SK-N-SH (cell line): ENCODE measurements around the gene OR10K1. TPM values are rescaled to one million over a fixed set of nuclear protein-coding genes. Genes with fewer than 3 reads are reported as not detected.

Source experiments
- CTCF ChIA-PET: fragments of 300-600, 350-600 bp; formaldehyde crosslinking; extraction: SDS; loops from one replicate; lab custom pipeline; 2021; lab: Yijun Ruan, JAX
- POLR2A ChIA-PET: fragments of 350-600 bp; sonication (Branson Sonifier 250); formaldehyde crosslinking; extraction: SDS; loops from one replicate; lab custom pipeline; 2020; ENCODE audit warnings: antibody characterized with exemption, inconsistent platforms; lab: Yijun Ruan, JAX
- DNase-seq: peaks from one replicate; pipeline ENCODE4 v3.0.0; 2012
- H2AFZ ChIP-seq: fragments of 200-600 bp; sonication (generic); 2 replicates; pipeline ENCODE4 v1.8.1; 2016; ENCODE audit warnings: antibody characterized with exemption, mild to moderate bottlenecking, low read depth
- H3F3A ChIP-seq: fragments of 200-600 bp; sonication (generic); replicated peaks from 2 replicates; pipeline ENCODE3; 2016; ENCODE audit warnings: antibody characterized with exemption, mild to moderate bottlenecking; ENCODE audit not compliant: insufficient read depth
- H3K27ac ChIP-seq, 2 experiments: fragments of 200-500 bp in 1 of 2; fragments of 200-600 bp in 1 of 2; sonication (Bioruptor generic) in 1 of 2; sonication (generic), shearing (Covaris generic) in 1 of 2; 2 replicates each; pipeline versions ENCODE4 v1.5.1 to v1.6.1; 2014 to 2016; ENCODE audit warnings: low read depth in 2 of 2, inconsistent platforms in 1 of 2, low read length in 1 of 2, mild to moderate bottlenecking in 1 of 2, mixed read lengths in 1 of 2
- H3K27me3 ChIP-seq: fragments of 200-600 bp; sonication (generic), shearing (Covaris generic); 2 replicates; pipeline ENCODE4 v1.6.1; 2016; ENCODE audit warnings: mixed run types; ENCODE audit not compliant: insufficient read depth
- H3K36me3 ChIP-seq, 2 experiments: fragments of 200-500 bp in 1 of 2; fragments of 200-600 bp in 1 of 2; sonication (Bioruptor generic) in 1 of 2; sonication (generic) in 1 of 2; replicated peaks in 1 of 2; 2 replicates each; pipeline versions ENCODE3 to v1.5.1; 2014 to 2016; ENCODE audit warnings: low read length in 1 of 2, mild to moderate bottlenecking in 1 of 2; ENCODE audit not compliant: insufficient read depth in 2 of 2, control insufficient read depth in 1 of 2
- H3K4me1 ChIP-seq, 2 experiments: fragments of 200-500 bp in 1 of 2; fragments of 200-600 bp in 1 of 2; sonication (Bioruptor generic) in 1 of 2; sonication (generic), shearing (Covaris generic) in 1 of 2; 2 replicates each; pipeline versions ENCODE4 v1.5.1 to v1.6.1; 2014 to 2016; ENCODE audit warnings: low read depth in 1 of 2, low read length in 1 of 2, mixed run types in 1 of 2; ENCODE audit not compliant: insufficient read depth in 2 of 2, control insufficient read depth in 1 of 2
- H3K4me2 ChIP-seq: fragments of 200-600 bp; sonication (generic), shearing (Covaris generic); 2 replicates; pipeline ENCODE4 v1.6.1; 2017; ENCODE audit warnings: mixed run types
- H3K4me3 ChIP-seq, 2 experiments: fragments of 200-500 bp in 1 of 2; fragments of 200-600 bp in 1 of 2; sonication (Bioruptor generic) in 1 of 2; sonication (generic), shearing (Covaris generic) in 1 of 2; 2 replicates each; pipeline versions ENCODE4 v1.5.1 to v1.8.1; 2014 to 2016; ENCODE audit warnings: low read depth in 2 of 2, inconsistent platforms in 1 of 2, low read length in 1 of 2, mild to moderate bottlenecking in 1 of 2, mixed read lengths in 1 of 2, moderate library complexity in 1 of 2
- H3K79me2 ChIP-seq: fragments of 200-600 bp; sonication (generic); 2 replicates; pipeline ENCODE4 v1.8.1; 2017; ENCODE audit warnings: mild to moderate bottlenecking; ENCODE audit not compliant: insufficient read depth
- H3K9ac ChIP-seq: fragments of 200-600 bp; sonication (generic); 2 replicates; pipeline ENCODE4 v1.6.1; 2017; ENCODE audit warnings: mixed run types
- H3K9me2 ChIP-seq: fragments of 200-600 bp; sonication (generic); 2 replicates; pipeline ENCODE4 v1.6.1; 2017; ENCODE audit warnings: mixed run types
- H3K9me3 ChIP-seq: fragments of 200-600 bp; sonication (generic); 2 replicates; pipeline ENCODE4 v1.6.1; 2017; ENCODE audit warnings: mixed run types, mild to moderate bottlenecking, moderate library complexity
- H4K20me1 ChIP-seq: fragments of 200-600 bp; sonication (generic); 2 replicates; pipeline ENCODE4 v1.6.1; 2017; ENCODE audit warnings: mild to moderate bottlenecking, mixed run types; ENCODE audit not compliant: insufficient read depth
- CHD2 ChIP-seq: fragments of 150-350 bp; IDR thresholded peaks from 2 replicates; pipeline ENCODE4 v1.6.1; 2018; ENCODE audit warnings: low read length; ENCODE audit not compliant: partially characterized antibody
- FOSL2 ChIP-seq: IDR thresholded peaks from 2 replicates; pipeline ENCODE4 v1.4.0; 2012; ENCODE audit warnings: low read depth, mild to moderate bottlenecking, moderate library complexity, borderline replicate concordance
- GABPA ChIP-seq: IDR thresholded peaks from 2 replicates; pipeline ENCODE4 v1.4.0; 2012; ENCODE audit warnings: low read depth, mild to moderate bottlenecking
- IRF3 ChIP-seq: fragments of 150-350 bp; IDR thresholded peaks from 2 replicates; pipeline ENCODE4 v1.6.1; 2016; ENCODE audit warnings: mild to moderate bottlenecking, low read depth, low read length
- MAX ChIP-seq: IDR thresholded peaks from 2 replicates; pipeline ENCODE4 v1.4.0; 2012; ENCODE audit warnings: low read depth
- MEF2A ChIP-seq: IDR thresholded peaks from 2 replicates; pipeline ENCODE4 v1.4.0; 2012; ENCODE audit warnings: low read depth, borderline replicate concordance
- NRF1 ChIP-seq: IDR thresholded peaks from 2 replicates; pipeline ENCODE4 v1.6.1; 2012; ENCODE audit warnings: low read depth, mild to moderate bottlenecking, low read length
- PBX3 ChIP-seq: IDR thresholded peaks from 2 replicates; pipeline ENCODE4; 2012
- RAD21 ChIP-seq: IDR thresholded peaks from 2 replicates; pipeline ENCODE4 v1.6.1; 2012; ENCODE audit warnings: mild to moderate bottlenecking, low read length
- RFX5 ChIP-seq: IDR thresholded peaks from 2 replicates; pipeline ENCODE4 v1.6.1; 2012; ENCODE audit warnings: mild to moderate bottlenecking, improper control_type of control experiment, low read length
- RXRA ChIP-seq: IDR thresholded peaks from 2 replicates; pipeline ENCODE4 v1.4.0; 2012; ENCODE audit warnings: low read depth, mild to moderate bottlenecking, borderline replicate concordance
- SMC3 ChIP-seq: IDR thresholded peaks from 2 replicates; pipeline ENCODE4 v1.6.1; 2012; ENCODE audit warnings: low read depth, low read length, improper control_type of control experiment
- TCF12 ChIP-seq: IDR thresholded peaks from 2 replicates; pipeline ENCODE4 v1.4.0; 2012
- YY1 ChIP-seq: IDR thresholded peaks from 2 replicates; pipeline ENCODE4 v1.4.0; 2012; ENCODE audit warnings: low read depth, mild to moderate bottlenecking
- polyA plus RNA-seq, 3 experiments: library from polyadenylated mRNA; depleted of rRNA; stranded (reverse); fragments of >200 nt; gene quantifications; 2 replicates each; pipeline ENCODE4 v1.2.3, GENCODE V29; 2012
- TF ChIP-seq, protein P1 (sequence below): fragments of 200-600 bp; sonication (generic); IDR thresholded peaks from 2 replicates; pipeline ENCODE4 v1.6.1; 2017; ENCODE audit warnings: antibody characterized with exemption, mild to moderate bottlenecking, moderate library complexity
- TF ChIP-seq, protein P2 (sequence below): IDR thresholded peaks from 2 replicates; pipeline ENCODE4 v1.6.1; 2012; ENCODE audit warnings: mild to moderate bottlenecking, low read depth, low read length, moderate library complexity

OR10K1 gene
- polyA plus RNA-seq, 1 of the 3 experiments (the other 2 are of a cell fraction): not detected

DNA sequence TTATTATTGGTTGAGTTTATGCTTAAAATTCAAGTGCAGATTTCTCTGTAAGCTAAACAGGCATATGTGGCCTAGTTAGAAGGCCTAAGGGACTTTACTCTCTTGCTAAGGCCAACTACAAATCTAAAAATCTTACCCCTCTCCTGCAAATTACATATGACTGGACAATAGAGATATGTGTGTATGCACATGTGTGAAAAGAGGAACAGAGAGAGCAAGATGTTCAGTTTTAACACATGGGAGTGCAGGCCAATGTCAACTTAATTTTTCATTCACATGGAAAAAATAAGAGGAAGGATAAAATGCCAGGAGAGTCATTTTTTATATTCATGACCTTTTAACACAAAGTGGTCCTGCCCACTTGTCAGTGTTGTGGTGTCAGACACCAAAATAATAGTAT is 44.0 kb upstream of the OR10K1 start:
- Histone ChIP-seq H3K4me1 (no peaks in the 10 kb centered on the region), H2AFZ (no peak overlapping the region), H4K20me1 (no peaks in the 10 kb centered on the region), H3K79me2 (no peaks in the 10 kb centered on the region), H3K9ac (no peak overlapping the region), H3K9me3 (no peaks in the 10 kb centered on the region), H3K27ac (no peak overlapping the region), H3K9me2 (no peaks in the 10 kb centered on the region), H3K4me3 (no peak overlapping the region), H3K4me2 (no peak overlapping the region), H3F3A (no peaks in the 10 kb centered on the region), H3K36me3 (no peaks in the 10 kb centered on the region), H3K27me3 (no peaks in the 10 kb centered on the region)
- CTCF ChIA-PET: interaction anchor here (1.3 kb wide), 1 partner anchor 15 kb away, joined by 3 read pairs; no protein-coding TSS in a partner anchor
- POLR2A ChIA-PET: no interaction called here
- TF ChIP-seq CHD2: no peak
- TF ChIP-seq IRF3: no peak
- no peak for TF ChIP-seq YY1
- no peak for TF ChIP-seq MAX
- TF ChIP-seq, protein P1, sequence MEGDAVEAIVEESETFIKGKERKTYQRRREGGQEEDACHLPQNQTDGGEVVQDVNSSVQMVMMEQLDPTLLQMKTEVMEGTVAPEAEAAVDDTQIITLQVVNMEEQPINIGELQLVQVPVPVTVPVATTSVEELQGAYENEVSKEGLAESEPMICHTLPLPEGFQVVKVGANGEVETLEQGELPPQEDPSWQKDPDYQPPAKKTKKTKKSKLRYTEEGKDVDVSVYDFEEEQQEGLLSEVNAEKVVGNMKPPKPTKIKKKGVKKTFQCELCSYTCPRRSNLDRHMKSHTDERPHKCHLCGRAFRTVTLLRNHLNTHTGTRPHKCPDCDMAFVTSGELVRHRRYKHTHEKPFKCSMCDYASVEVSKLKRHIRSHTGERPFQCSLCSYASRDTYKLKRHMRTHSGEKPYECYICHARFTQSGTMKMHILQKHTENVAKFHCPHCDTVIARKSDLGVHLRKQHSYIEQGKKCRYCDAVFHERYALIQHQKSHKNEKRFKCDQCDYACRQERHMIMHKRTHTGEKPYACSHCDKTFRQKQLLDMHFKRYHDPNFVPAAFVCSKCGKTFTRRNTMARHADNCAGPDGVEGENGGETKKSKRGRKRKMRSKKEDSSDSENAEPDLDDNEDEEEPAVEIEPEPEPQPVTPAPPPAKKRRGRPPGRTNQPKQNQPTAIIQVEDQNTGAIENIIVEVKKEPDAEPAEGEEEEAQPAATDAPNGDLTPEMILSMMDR: no peak
- TF ChIP-seq RFX5: no peak
- TF ChIP-seq SMC3: no peak
- no peak for TF ChIP-seq RXRA
- no peak for TF ChIP-seq GABPA
- no peak for DNase-seq

GRCh38 chr1:158422212-158422611 is 39.4 kb upstream of the OR10K1 start:
- no peaks in the 10 kb centered on the region for H3F3A ChIP-seq
- no peak overlapping the region for H3K9ac ChIP-seq
- no peaks in the 10 kb centered on the region for H3K27me3 ChIP-seq
- H3K79me2 ChIP-seq: no peaks in the 10 kb centered on the region
- no peak overlapping the region for H3K4me2 ChIP-seq
- no peak overlapping the region for H2AFZ ChIP-seq
- no peak for DNase-seq
- H3K27ac ChIP-seq: no peak overlapping the region
- no peaks in the 10 kb centered on the region for H4K20me1 ChIP-seq
- CTCF ChIA-PET: no interaction called here
- POLR2A ChIA-PET: no interaction called here
- H3K36me3 ChIP-seq: no peaks in the 10 kb centered on the region
- H3K9me3 ChIP-seq: no peaks in the 10 kb centered on the region
- no peak overlapping the region for H3K4me3 ChIP-seq
- no peaks in the 10 kb centered on the region for H3K9me2 ChIP-seq
- no peaks in the 10 kb centered on the region for H3K4me1 ChIP-seq
- TF ChIP-seq, protein P2, sequence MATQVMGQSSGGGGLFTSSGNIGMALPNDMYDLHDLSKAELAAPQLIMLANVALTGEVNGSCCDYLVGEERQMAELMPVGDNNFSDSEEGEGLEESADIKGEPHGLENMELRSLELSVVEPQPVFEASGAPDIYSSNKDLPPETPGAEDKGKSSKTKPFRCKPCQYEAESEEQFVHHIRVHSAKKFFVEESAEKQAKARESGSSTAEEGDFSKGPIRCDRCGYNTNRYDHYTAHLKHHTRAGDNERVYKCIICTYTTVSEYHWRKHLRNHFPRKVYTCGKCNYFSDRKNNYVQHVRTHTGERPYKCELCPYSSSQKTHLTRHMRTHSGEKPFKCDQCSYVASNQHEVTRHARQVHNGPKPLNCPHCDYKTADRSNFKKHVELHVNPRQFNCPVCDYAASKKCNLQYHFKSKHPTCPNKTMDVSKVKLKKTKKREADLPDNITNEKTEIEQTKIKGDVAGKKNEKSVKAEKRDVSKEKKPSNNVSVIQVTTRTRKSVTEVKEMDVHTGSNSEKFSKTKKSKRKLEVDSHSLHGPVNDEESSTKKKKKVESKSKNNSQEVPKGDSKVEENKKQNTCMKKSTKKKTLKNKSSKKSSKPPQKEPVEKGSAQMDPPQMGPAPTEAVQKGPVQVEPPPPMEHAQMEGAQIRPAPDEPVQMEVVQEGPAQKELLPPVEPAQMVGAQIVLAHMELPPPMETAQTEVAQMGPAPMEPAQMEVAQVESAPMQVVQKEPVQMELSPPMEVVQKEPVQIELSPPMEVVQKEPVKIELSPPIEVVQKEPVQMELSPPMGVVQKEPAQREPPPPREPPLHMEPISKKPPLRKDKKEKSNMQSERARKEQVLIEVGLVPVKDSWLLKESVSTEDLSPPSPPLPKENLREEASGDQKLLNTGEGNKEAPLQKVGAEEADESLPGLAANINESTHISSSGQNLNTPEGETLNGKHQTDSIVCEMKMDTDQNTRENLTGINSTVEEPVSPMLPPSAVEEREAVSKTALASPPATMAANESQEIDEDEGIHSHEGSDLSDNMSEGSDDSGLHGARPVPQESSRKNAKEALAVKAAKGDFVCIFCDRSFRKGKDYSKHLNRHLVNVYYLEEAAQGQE: no peak
- TF ChIP-seq YY1 (no peak), IRF3 (no peak), MEF2A (no peak), NRF1 (no peak), PBX3 (no peak), MAX (no peak), FOSL2 (no peak), RAD21 (no peak), TCF12 (no peak)
- TF ChIP-seq, protein P1: no peak
